GM19395 (cell line): ENCODE results near the gene GRM2.
"Not testable (repeated sequence)": the region's sequence is repeated elsewhere in the genome, so short reads cannot be mapped to it uniquely, and the experiment has no call there.

ENCODE experiments used
- ATAC-seq: cut with Tn5 transposase; IDR thresholded peaks from one replicate; pipeline ENCODE4 v1.9.1; 2021; ENCODE audit warnings: mild to moderate bottlenecking, moderate library complexity; ENCODE audit not compliant: unreplicated experiment

GRM2 gene

DNA sequence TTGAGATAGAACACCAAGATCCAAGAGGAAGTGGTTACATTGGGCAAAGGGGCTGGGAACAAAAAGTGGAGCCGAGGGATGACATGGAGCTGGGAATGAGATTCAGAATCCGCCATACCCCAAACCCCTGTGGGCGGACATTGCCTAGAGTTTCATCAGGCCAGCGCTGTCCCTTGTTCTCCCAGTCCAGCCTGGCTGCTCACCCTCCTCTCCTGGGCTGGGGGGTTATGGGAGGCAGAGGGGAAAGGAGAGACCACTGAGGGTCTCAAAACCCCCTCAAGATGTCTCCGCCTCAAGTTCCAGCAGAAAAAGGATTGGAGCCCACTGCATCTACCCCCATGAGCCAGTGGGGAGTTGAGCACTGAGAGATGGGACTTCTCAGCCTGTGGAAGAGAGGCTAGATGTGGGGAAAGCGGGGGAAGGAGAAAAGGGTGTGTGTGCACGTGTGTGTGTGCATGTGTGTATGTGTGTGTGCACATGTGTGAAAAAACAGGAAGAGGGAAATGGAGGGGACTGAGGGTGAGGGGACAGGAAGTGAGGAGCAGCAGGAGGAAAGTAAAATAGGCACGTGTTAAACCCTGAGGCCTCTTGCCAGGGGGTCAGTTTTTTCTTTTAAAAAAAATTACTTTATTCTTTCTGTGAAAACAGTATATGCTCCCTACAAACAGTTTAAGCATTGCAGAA lies 14.3 kb downstream of the GRM2 start:
- ATAC-seq, result no peak

DNA sequence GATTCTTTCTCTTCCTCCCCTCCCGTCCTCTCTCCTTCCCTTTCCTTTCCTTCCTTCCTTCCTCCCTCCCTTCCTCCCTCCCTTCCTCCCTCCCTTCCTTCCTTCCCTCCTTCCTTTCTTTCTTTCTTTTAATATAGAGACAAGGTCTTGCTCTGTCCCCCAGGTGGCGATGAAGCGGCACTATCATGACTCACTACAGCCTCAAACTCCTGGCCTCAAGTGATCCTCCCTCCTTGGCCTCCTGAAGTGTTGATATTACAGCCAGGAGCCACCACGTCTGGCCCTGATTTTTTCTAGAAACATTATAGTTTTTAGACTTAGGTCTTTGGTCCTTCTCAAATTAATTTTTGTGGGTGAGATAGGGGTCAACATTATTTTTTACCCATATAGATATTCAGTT lies 15.5 kb downstream of the GRM2 start:
- no peak for ATAC-seq

DNA sequence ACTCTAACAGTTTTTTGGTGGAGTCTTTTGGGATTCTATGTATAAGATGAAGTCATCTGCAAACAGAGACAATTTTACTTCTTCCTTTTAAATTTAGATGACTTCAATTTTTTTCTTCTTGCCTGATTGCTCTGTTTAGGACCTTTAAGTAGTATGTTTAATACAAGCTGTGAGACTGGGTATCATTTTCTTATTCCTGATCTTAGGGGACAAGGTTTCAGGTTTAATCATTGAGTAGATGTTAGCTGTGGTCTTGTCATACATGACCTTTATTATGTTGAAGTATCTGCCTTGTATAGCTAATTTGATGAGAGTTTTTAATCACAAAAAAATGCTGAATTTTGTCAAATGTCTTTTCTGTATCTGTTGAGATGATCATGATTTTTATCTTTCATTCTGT lies 20.6 kb downstream of the GRM2 start:
- no peak for ATAC-seq

DNA sequence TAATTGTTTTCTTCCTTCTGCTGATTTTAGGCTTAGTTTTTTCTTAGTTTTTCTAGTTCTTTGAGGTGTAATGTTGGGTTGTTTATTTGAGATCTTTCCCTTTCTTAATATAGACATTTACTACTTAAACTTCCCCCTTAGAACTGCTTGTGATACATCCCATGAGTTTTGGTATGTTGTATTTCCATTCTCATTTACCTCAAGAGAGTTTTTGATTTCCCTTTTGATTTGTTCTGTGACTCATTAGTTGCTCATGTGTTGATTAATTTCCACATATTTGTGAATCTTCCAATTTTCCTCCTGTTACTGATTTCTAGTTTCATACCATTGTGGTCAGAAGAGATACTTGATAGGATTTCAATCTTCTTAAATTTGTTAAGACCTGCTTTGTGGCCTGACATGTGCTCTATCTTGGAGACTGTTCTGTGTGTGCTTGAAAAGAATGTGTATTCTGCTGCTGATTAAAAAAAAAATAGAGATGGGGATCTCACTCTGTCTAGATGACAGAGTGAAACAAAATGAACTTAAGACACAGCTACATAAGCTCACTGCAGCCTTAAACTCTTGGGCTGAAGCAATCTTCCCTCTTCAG lies 22.3 kb downstream of the GRM2 start:
- no peak for ATAC-seq

DNA sequence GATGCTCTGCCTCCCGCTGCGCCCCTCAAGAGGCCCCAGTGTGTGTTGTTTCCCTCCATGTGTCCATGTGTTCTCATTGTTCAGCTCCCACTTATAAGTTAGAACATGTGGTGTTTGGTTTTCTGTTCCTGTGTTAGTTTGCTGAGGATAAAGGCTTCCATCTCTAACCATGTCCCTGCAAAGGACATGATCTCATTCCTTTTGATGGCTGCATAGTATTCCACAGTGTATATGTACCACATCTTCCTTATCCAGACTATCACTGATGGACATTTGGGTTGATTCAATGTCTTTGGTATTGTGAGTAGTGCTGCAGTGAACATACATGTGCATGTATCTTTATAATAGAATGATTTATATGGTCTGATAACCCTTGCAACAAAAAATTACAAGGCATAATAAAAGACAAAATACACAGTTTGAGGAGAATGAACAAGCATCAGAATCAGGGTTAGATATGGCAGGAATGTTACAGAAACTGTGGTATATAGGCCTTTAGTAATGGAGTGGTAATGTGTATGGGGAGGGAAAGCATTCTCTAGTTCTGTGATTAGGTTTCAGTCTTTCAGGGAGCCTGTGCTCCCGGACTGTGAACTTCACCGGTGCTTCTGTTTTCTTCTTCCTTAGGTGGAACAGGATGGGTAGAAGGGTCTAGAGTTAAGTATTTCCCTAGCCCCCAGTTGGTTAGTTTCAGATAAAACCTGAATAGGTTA lies 27.1 kb downstream of the GRM2 start:
- ATAC-seq, result no peak

DNA sequence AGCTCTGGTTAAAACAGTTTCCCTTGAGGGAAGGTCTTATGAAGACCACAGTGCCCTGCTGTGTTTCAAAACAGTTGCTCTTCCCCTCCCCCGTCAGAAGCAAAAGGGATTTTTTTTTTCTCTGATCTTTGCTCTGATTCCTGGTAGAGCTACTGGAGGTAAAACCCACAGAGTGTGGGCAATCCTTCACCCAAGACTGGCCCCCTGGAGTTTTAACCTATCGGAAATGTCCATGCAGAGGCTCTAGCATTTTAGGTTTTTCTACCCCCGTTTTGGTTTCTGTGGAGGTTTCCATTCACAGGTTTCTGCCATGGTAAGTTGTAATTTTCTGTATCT lies 27.7 kb downstream of the GRM2 start:
- ATAC-seq, result no peak

DNA sequence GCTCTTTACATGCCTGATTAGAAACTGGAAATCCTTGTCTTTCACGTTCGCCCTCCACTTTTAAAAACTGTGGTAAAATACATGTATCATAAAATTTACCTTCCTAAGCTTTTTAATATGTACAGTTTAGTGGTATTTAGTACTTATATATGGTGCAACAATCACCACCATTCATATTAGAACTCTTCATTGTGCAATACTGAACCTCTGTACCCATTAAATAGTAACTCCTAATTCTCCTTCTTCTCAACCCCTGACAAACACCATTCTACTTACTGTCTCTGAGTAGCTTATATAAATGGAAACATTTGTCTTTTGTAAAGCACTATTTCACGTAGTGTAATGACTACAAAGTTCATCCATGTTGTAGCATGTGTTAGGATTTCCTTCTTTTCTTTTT lies 28.2 kb downstream of the GRM2 start:
- no peak for ATAC-seq

DNA sequence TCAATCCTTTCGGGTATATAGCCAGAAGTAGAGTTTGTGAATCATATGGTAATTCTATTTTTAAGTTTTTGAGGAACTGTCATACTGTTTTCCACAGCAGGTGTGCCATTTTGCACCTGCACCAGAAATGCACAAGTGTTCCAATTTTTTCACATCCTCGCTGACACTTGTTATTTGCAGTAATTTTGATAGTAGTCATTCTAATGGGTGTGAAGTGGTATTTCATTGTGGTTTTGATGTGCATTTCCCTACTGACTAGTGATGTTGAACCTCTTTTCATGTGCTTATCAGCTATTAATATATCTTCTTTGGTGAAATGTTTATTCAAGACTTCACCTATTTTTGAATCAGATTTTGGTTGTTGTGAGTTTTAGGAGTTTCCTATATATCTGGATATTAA lies 29.1 kb downstream of the GRM2 start:
- ATAC-seq, result no peak

DNA sequence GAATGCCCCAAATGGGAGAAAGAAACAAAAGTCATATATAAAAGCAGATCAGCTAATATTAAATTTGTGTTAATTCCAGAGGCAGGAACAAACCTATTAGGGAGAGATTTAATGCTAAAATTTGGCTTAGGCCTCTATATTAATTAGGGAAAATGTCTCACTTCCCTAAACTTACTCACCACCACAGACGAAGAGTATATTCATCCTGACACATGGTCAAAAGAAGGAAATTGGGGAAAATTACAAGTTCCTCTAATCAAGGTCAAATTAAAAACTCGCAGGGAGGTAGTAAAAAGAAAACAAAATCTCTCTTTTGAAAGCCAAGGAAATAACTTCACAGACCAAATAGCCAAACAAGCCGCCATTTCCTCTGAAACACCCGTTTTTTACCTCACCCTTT lies 32.2 kb downstream of the GRM2 start:
- ATAC-seq, result no peak

DNA sequence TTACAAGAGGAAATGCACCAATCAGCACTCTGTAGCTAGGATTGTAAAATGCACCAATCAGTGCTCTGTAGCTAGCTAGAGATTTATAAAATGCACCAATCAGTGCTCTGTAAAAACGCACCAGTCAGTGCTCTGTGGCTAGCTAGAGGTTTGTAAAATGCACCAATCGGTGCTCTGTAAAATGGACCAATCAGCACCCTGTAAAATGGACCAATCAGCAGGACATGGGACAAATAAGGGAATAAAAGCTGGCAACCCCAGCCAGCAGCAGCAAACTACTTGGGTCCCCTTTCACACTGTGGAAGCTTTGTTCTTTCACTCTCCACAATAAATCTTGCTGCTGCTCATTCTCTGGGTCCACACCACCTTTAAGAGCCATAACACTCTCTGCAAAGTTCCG lies 35.5 kb downstream of the GRM2 start:
- ATAC-seq, result not testable (repeated sequence)

DNA sequence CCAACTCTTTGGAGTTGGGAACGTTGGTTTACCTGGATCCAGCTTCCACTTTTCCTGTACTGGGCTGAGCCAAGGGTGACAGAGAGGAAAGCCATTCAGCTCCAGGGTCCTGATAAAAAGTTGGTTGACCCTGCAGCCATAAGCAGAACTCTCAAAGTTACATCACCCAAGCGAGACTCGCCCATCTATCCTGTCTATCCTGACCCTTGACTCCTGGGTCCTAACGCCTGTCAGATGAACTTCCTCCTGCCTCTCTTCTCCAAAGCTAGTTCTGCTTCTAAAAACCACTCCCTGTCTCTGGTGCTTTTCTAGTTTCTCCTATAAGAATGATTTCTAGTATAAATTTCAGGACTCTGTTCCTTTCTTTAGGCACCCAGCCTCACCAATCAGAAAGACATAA lies 36.1 kb downstream of the GRM2 start:
- ATAC-seq, result not testable (repeated sequence)

DNA sequence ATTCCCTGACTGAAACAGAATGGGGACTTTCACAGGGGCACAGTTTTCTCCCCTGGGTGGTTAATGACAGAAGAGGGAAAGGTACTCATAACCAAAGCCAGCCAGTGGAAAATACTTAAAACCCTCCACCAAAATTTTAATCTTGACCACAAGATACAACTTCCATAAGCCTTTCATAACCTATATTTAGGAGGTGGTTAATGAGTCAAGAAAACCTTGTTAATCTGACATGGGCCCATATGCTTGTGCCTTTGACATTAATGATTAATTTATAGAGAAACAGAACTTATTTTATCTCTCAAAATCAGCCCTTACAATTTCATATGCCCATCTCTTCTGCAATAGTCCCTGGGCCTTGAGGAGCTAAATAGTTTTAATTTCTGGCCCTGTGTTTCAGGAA lies 41.0 kb downstream of the GRM2 start:
- ATAC-seq, result no peak

DNA sequence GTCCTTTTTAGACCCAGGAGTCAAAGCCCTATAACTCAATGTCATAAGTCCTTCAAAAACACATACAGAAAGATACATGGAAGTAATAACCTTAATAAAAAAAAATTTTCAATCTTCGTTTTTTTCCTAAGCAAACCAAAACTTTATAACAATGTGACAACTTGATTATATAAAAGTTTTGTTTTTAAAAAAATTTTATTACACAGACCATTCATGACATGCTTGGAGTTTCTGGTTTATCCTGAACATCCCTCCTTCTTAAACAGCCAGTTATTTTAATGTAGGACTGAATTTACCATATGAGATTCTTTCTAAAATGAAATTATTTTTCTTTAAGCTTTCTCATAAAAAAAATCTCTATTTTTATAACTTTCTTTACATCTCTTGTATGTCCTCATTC lies 41.5 kb downstream of the GRM2 start:
- no peak for ATAC-seq

DNA sequence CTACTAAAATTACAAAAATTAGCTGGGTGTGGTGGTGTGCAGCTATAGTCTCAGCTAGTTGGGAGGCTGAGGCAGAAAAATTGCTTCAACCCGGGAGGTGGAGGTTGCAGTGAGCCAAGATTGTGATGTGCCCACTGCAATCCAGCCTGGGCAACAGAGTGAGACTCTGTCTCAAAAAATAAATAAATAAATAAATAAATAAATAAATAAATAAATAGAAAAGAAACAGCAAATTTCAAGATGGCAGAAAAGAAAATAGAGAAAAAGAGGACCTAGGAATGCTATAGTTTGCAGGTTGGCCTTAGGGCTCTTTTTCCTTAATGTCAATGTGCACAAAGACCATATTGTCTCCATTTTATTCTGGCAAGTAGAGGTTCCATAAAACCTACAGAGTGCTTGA lies 44.0 kb downstream of the GRM2 start:
- ATAC-seq, result no peak

DNA sequence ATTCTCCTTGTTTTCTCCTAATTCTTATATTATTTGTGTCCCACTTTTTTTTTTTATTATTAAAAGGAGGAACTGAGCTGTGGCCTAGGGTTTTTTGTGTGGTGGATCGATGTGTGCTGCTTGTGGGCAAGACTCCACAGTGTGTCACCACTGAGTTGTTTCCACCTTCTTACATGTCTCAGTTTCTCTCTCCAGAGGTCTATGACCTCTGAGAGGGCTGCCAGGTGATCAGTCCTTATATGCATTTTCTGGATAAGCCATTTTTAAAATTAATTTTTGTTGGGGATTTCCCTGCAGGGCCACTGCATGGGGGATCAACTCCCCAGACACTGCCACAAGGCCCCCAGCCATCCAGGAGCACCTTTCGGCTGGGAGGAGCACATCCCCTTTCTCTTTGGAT lies 44.4 kb downstream of the GRM2 start:
- no peak for ATAC-seq

DNA sequence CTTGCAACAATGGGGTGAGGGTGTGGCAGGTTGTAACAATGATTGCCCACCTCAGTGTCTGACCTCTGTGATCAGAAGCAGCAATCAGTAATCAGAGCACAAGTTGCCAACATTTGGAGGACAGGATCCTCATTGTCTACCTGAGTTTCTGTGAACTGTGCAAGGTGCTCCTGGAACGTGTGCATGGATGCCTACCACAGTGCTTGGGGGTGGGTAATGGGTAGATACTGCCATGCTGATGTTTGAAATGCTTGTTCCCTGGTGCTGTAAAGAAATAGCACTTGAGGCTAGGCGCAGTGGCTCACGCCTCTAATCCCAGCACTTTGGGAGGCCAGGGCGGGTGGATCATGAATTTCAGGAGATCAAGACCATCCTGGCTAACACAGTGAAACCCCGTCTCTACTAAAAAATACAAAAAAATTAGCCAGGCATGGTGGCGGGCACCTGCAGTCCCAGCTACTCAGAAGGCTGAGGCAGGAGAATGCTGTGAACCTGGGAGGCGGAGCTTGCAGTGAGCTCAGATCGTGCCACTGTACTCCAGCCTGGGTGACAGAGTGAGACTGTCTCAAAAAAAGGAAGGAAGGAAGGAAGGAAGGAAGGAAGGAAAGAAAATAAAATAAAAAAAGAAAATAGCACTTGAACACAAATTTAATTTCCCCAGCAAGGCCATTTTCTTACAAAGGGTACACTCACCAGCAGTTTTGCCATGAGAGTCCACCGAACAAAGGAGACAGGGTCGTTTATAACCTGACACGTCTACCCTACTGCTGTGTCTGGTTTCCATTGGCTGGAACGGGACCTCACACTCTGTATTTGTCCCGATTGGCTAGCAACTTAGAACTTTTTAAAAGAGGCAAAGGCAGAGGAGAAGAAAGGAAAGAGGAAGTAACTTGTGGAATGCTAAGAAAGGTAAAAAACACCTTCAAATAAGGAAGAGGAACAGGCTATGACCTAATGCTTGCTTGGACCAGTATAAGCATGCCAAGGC lies 47.2 kb downstream of the GRM2 start:
- ATAC-seq, result not testable (repeated sequence)

DNA sequence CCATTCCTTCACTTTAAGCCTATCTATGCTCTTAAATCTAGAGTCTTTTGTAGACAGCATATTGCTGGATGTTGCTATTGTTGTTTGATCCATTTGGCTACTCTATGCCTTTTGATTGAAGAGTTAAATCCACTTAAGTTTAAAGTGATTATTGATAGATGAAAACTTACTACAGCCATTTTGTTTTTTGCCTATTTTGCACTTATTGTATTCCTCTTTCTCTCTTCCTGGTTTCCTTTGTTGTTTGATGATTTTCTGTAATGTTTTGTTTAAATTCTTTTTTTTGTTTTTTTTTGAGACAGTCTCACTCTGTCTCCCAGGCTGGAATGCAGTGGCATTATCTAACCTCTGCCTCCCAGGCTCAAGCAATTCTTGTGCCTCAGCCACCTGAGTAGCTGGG lies 52.3 kb downstream of the GRM2 start:
- no peak for ATAC-seq
